ENCODE results near the gene TSHZ3. TPM values are rescaled to one million over a fixed set of nuclear protein-coding genes. Genes with fewer than 3 reads are reported as not detected.

The TSHZ3 gene
- total and polyA plus RNA-seq, 9 of the 15 experiments (the other 6 are each of a cell fraction or from before 2014, with no cell fraction given), result 0.03 to 0.13 (median 0.05) TPM; not detected in 5

GRCh38 chr19:31354316-31354715 is 5.1 kb upstream of the TSHZ3 start (continued):
- TF ChIP-seq HMGXB4 (CRISPR knock-in tag; IDR thresholded peaks at IDR 0.05) (no peak), MCM5 (IDR thresholded peaks at IDR 0.05; ENCODE audit: low read depth) (no peak), ZBTB43 (CRISPR knock-in tag; IDR thresholded peaks at IDR 0.05) (no peak)

- ChIA-PET POLR2A (no interaction called here), CTCF (ENCODE audit: low intra/inter-chr PET ratio) (no interaction called here)
- peaks cover 0 to 28% of the 10 kb centered on the region in 2 experiments; a peak in 2 of 5 replicates for H3K4me1 ChIP-seq (replicated peaks in 1 of 2; ENCODE audit: control insufficient read depth in 2 of 2, insufficient read depth in 2 of 2, low read length in 2 of 2)
- TF ChIP-seq ZBTB34 (CRISPR knock-in tag; IDR thresholded peaks at IDR 0.05) (no peak), ARID3A (IDR thresholded peaks at IDR 0.05; ENCODE audit: borderline replicate concordance, low read depth, low read length) (no peak), ZNF830 (CRISPR knock-in tag; IDR thresholded peaks at IDR 0.05) (no peak), ZNF583 (CRISPR knock-in tag; IDR thresholded peaks at IDR 0.05) (no peak), SMARCC2 (IDR thresholded peaks at IDR 0.05; ENCODE audit: low read depth) (no peak), ATF3 (IDR thresholded peaks at IDR 0.05) (no peak), ATF3 (CRISPR knock-in tag; conservative IDR thresholded peaks at IDR 0.05) (no peak), ELF4 (CRISPR knock-in tag; IDR thresholded peaks at IDR 0.05) (no peak), NCOA4 (IDR thresholded peaks at IDR 0.05; ENCODE audit: partially characterized antibody) (no peak)
- DNase-seq (ENCODE audit: extremely low read depth in 1 of 4, low spot score in 3 of 4) (no peak), ATAC-seq (no peak), FAIRE-seq (no peak)
- WGBS (ENCODE audit: insufficient coverage, low coverage, missing lambda C conversion rate), result 1% methylated on average over 7 of the region's 10 CpGs
- no peak overlapping the region for H3K4me2 ChIP-seq (ENCODE audit: insufficient read depth, low read length)
- no peak overlapping the region for H3K9ac ChIP-seq (ENCODE audit: insufficient read depth in 1 of 2, low read depth in 2 of 2, low read length in 2 of 2)
- no peak overlapping the region for H2AFZ ChIP-seq (ENCODE audit: low read depth, low read length)
- H3K9me1 ChIP-seq (ENCODE audit: control insufficient read depth, insufficient read depth, low read length), result no peaks in the 10 kb centered on the region
- no peaks in the 10 kb centered on the region for H3K36me3 ChIP-seq (ENCODE audit: control insufficient read depth, insufficient read depth, low read length)
- intact Hi-C loops (cut with micrococcal nuclease), result no loop called here
- peaks cover 24 to 60% of the 10 kb centered on the region in 2 experiments for H3K27me3 ChIP-seq (ENCODE audit: control insufficient read depth in 2 of 2, insufficient read depth in 2 of 2, low read length in 2 of 2)
- H3K27ac ChIP-seq (ENCODE audit: extremely low read depth, low read depth, low read length), result no peak overlapping the region
- in situ Hi-C loops (cut with MboI), result no loop called here
- no TSS peak for BruUV-seq (replicated peaks)
- no peaks in the 10 kb centered on the region for H3K9me3 ChIP-seq (replicated peaks; ENCODE audit: control insufficient read depth, insufficient read depth, low read depth, low read length)
- no peaks in the 10 kb centered on the region for H4K20me1 ChIP-seq (replicated peaks; ENCODE audit: control insufficient read depth, insufficient read depth, low read length)
- H3K4me3 ChIP-seq, result no peak overlapping the region
- no peaks in the 10 kb centered on the region for H3K79me2 ChIP-seq (ENCODE audit: control insufficient read depth, insufficient read depth, low read length)
These were observed 4.6 kb upstream of the TSHZ3 start for GRCh38 chr19:31353833-31354232.

Measured in K562 (cell line).